SK-N-SH (cell line): Measurements from ENCODE around the gene HPDL. TPM values are rescaled to one million over a fixed set of nuclear protein-coding genes. Genes with fewer than 3 reads are reported as not detected.

Source experiments
- CTCF ChIA-PET: fragments of 300-600, 350-600 bp; formaldehyde crosslinking; extraction: SDS; loops from one replicate; lab custom pipeline; 2021; lab: Yijun Ruan, JAX
- POLR2A ChIA-PET: fragments of 350-600 bp; sonication (Branson Sonifier 250); formaldehyde crosslinking; extraction: SDS; loops from one replicate; lab custom pipeline; 2020; ENCODE audit warnings: antibody characterized with exemption, inconsistent platforms; lab: Yijun Ruan, JAX
- DNase-seq: peaks from one replicate; pipeline ENCODE4 v3.0.0; 2012
- H2AFZ ChIP-seq: fragments of 200-600 bp; sonication (generic); 2 replicates; pipeline ENCODE4 v1.8.1; 2016; ENCODE audit warnings: antibody characterized with exemption, mild to moderate bottlenecking, low read depth
- H3F3A ChIP-seq: fragments of 200-600 bp; sonication (generic); replicated peaks from 2 replicates; pipeline ENCODE3; 2016; ENCODE audit warnings: antibody characterized with exemption, mild to moderate bottlenecking; ENCODE audit not compliant: insufficient read depth
- H3K27ac ChIP-seq, 2 experiments: fragments of 200-500 bp in 1 of 2; fragments of 200-600 bp in 1 of 2; sonication (Bioruptor generic) in 1 of 2; sonication (generic), shearing (Covaris generic) in 1 of 2; 2 replicates each; pipeline versions ENCODE4 v1.5.1 to v1.6.1; 2014 to 2016; ENCODE audit warnings: low read depth in 2 of 2, inconsistent platforms in 1 of 2, low read length in 1 of 2, mild to moderate bottlenecking in 1 of 2, mixed read lengths in 1 of 2
- H3K27me3 ChIP-seq: fragments of 200-600 bp; sonication (generic), shearing (Covaris generic); 2 replicates; pipeline ENCODE4 v1.6.1; 2016; ENCODE audit warnings: mixed run types; ENCODE audit not compliant: insufficient read depth
- H3K36me3 ChIP-seq, 2 experiments: fragments of 200-500 bp in 1 of 2; fragments of 200-600 bp in 1 of 2; sonication (Bioruptor generic) in 1 of 2; sonication (generic) in 1 of 2; replicated peaks in 1 of 2; 2 replicates each; pipeline versions ENCODE3 to v1.5.1; 2014 to 2016; ENCODE audit warnings: low read length in 1 of 2, mild to moderate bottlenecking in 1 of 2; ENCODE audit not compliant: insufficient read depth in 2 of 2, control insufficient read depth in 1 of 2
- H3K4me1 ChIP-seq, 2 experiments: fragments of 200-500 bp in 1 of 2; fragments of 200-600 bp in 1 of 2; sonication (Bioruptor generic) in 1 of 2; sonication (generic), shearing (Covaris generic) in 1 of 2; 2 replicates each; pipeline versions ENCODE4 v1.5.1 to v1.6.1; 2014 to 2016; ENCODE audit warnings: low read depth in 1 of 2, low read length in 1 of 2, mixed run types in 1 of 2; ENCODE audit not compliant: insufficient read depth in 2 of 2, control insufficient read depth in 1 of 2
- H3K4me2 ChIP-seq: fragments of 200-600 bp; sonication (generic), shearing (Covaris generic); 2 replicates; pipeline ENCODE4 v1.6.1; 2017; ENCODE audit warnings: mixed run types
- H3K4me3 ChIP-seq, 2 experiments: fragments of 200-500 bp in 1 of 2; fragments of 200-600 bp in 1 of 2; sonication (Bioruptor generic) in 1 of 2; sonication (generic), shearing (Covaris generic) in 1 of 2; 2 replicates each; pipeline versions ENCODE4 v1.5.1 to v1.8.1; 2014 to 2016; ENCODE audit warnings: low read depth in 2 of 2, inconsistent platforms in 1 of 2, low read length in 1 of 2, mild to moderate bottlenecking in 1 of 2, mixed read lengths in 1 of 2, moderate library complexity in 1 of 2
- H3K79me2 ChIP-seq: fragments of 200-600 bp; sonication (generic); 2 replicates; pipeline ENCODE4 v1.8.1; 2017; ENCODE audit warnings: mild to moderate bottlenecking; ENCODE audit not compliant: insufficient read depth
- H3K9ac ChIP-seq: fragments of 200-600 bp; sonication (generic); 2 replicates; pipeline ENCODE4 v1.6.1; 2017; ENCODE audit warnings: mixed run types
- H3K9me2 ChIP-seq: fragments of 200-600 bp; sonication (generic); 2 replicates; pipeline ENCODE4 v1.6.1; 2017; ENCODE audit warnings: mixed run types
- H3K9me3 ChIP-seq: fragments of 200-600 bp; sonication (generic); 2 replicates; pipeline ENCODE4 v1.6.1; 2017; ENCODE audit warnings: mixed run types, mild to moderate bottlenecking, moderate library complexity
- H4K20me1 ChIP-seq: fragments of 200-600 bp; sonication (generic); 2 replicates; pipeline ENCODE4 v1.6.1; 2017; ENCODE audit warnings: mild to moderate bottlenecking, mixed run types; ENCODE audit not compliant: insufficient read depth
- EZH2phosphoT487 ChIP-seq: fragments of 200-600 bp; sonication (generic); IDR thresholded peaks from 2 replicates; pipeline ENCODE4 v1.6.1; 2017; ENCODE audit warnings: low read depth, mixed run types, mild to moderate bottlenecking, antibody characterized with exemption, moderate library complexity, borderline replicate concordance
- FOXM1 ChIP-seq: IDR thresholded peaks from 2 replicates; pipeline ENCODE4 v1.4.0; 2012; ENCODE audit warnings: low read depth, mild to moderate bottlenecking
- GABPA ChIP-seq: IDR thresholded peaks from 2 replicates; pipeline ENCODE4 v1.4.0; 2012; ENCODE audit warnings: low read depth, mild to moderate bottlenecking
- JUND ChIP-seq: IDR thresholded peaks from 2 replicates; pipeline ENCODE4 v1.4.0; 2012
- MXI1 ChIP-seq: IDR thresholded peaks from 2 replicates; pipeline ENCODE4 v1.6.1; 2012; ENCODE audit warnings: mild to moderate bottlenecking, low read depth, low read length, improper control_type of control experiment
- NRF1 ChIP-seq: IDR thresholded peaks from 2 replicates; pipeline ENCODE4 v1.6.1; 2012; ENCODE audit warnings: low read depth, mild to moderate bottlenecking, low read length
- POLR2AphosphoS5 ChIP-seq: IDR thresholded peaks from 2 replicates; pipeline ENCODE4 v1.6.1; 2012; ENCODE audit warnings: low read depth, low read length
- RAD21 ChIP-seq: IDR thresholded peaks from 2 replicates; pipeline ENCODE4 v1.6.1; 2012; ENCODE audit warnings: mild to moderate bottlenecking, low read length
- RFX5 ChIP-seq: IDR thresholded peaks from 2 replicates; pipeline ENCODE4 v1.6.1; 2012; ENCODE audit warnings: mild to moderate bottlenecking, improper control_type of control experiment, low read length
- WGBS: methylation state at CpG from one replicate; pipeline ENCODE4 v1.1.6; 2017; ENCODE audit warnings: low lambda C conversion rate; 5-methylcytosine and 5-hydroxymethylcytosine counted together
- polyA plus RNA-seq, 3 experiments: library from polyadenylated mRNA; depleted of rRNA; stranded (reverse); fragments of >200 nt; gene quantifications; 2 replicates each; pipeline ENCODE4 v1.2.3, GENCODE V29; 2012

HPDL gene
- polyA plus RNA-seq, 1 of the 3 experiments (the other 2 are of a cell fraction) = 0.25 TPM

DNA sequence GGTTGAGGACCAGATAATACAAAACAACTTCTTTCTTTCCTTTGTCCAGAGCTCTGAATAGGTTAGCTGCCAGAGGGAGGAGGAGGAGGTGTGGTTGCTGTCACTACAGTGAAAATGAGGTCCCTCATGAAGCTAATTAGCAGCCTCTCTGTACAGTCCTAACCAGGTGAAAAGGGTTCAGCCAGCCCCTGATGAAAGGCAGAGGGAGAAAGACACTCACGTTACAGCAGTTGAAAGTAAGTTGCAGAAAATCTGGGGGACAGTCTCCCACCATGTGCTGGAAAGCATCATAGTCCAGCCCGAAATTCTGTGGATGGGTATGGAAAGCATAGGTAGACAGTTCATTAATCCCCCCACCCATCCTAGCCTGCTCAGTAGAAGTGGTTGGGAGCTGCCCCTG, 19.8 kb downstream of the HPDL start:
- no peak overlapping the region for H3K27ac ChIP-seq
- peaks cover 14 to 36% of the 10 kb centered on the region in 2 experiments for H3K36me3 ChIP-seq
- no peaks in the 10 kb centered on the region for H3F3A ChIP-seq
- no peak overlapping the region for H3K9ac ChIP-seq
- peaks cover 7% of the 10 kb centered on the region for H3K79me2 ChIP-seq
- CTCF ChIA-PET = interaction anchor here (1.2 to 8.8 kb wide), 3 partner anchors 13 to 166 kb away, joined by 5 to 55 read pairs (median 5); partner anchors contain the start of gene TESK2
- no peak for DNase-seq
- H3K9me3 ChIP-seq = no peaks in the 10 kb centered on the region
- no peak for TF ChIP-seq RAD21
- TF ChIP-seq POLR2AphosphoS5 = 0 out of 2 replicates have a peak, but pooled peaks have one; percentile 6
- TF ChIP-seq NRF1 = no peak
- TF ChIP-seq, all 33 proteins: peak for 1
- no peaks in the 10 kb centered on the region for H3K27me3 ChIP-seq
- H3K4me2 ChIP-seq = no peak overlapping the region
- no peaks in the 10 kb centered on the region for H3K9me2 ChIP-seq
- POLR2A ChIA-PET = no interaction called here
- 100% methylated on average over 2 of the region's 2 CpGs for WGBS
- peaks cover 8 to 11% of the 10 kb centered on the region in 2 experiments; a peak in 2 of 4 replicates for H3K4me1 ChIP-seq
- no peak overlapping the region for H3K4me3 ChIP-seq
- H4K20me1 ChIP-seq = no peaks in the 10 kb centered on the region
- H2AFZ ChIP-seq = no peak overlapping the region

DNA sequence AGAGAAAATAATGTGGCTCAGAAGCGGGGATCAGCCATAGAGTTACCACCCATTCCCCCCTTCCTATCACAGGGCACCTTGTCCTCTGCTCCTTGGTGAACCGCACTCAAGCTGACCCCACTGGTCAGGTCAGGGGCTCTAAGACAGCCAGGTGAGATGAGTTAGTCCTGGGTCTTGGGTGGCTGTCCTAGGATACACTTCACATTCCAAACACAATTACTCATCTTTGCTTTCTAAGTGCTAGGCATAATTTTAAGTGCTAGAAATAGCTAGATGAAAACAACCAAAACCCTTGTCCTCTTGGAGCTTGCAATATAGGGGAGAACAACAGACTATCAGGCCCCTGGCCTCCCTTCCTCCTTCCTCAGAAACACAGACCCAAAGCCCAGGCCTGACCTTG, 21.3 kb downstream of the HPDL start:
- WGBS = 100% methylated on average over 1 of the region's 2 CpGs
- peaks cover 8 to 11% of the 10 kb centered on the region in 2 experiments; a peak in 2 of 4 replicates for H3K4me1 ChIP-seq
- ChIA-PET POLR2A (no interaction called here), CTCF (interaction anchor here (0.6 to 8.8 kb wide), 3 partner anchors 11 to 330 kb away, joined by 3 to 55 read pairs (median 11); partner anchors contain the start of gene TESK2)
- peak overlapping the region in 1 of 2 experiments; percentile 23; a peak in 1 of 4 replicates for H3K27ac ChIP-seq
- H3K79me2 ChIP-seq = no peaks in the 10 kb centered on the region
- H3K4me3 ChIP-seq = no peak overlapping the region
- peak overlapping the region; percentile 30; the same call in 1 of the 2 replicates for H3K4me2 ChIP-seq
- H3F3A ChIP-seq = no peaks in the 10 kb centered on the region
- no peak overlapping the region for H3K9ac ChIP-seq
- H4K20me1 ChIP-seq = no peaks in the 10 kb centered on the region
- peaks cover 9 to 22% of the 10 kb centered on the region in 2 experiments for H3K36me3 ChIP-seq
- no peak overlapping the region for H2AFZ ChIP-seq
- no peaks in the 10 kb centered on the region for H3K9me2 ChIP-seq
- no peak for TF ChIP-seq GABPA
- no peak for TF ChIP-seq FOXM1
- no peak for TF ChIP-seq NRF1
- TF ChIP-seq MXI1 = no peak
- TF ChIP-seq RFX5 = no peak
- peak; percentile 27; the same call in 1 of the 2 replicates for TF ChIP-seq JUND
- no peaks in the 10 kb centered on the region for H3K9me3 ChIP-seq
- DNase-seq = no peak
- no peaks in the 10 kb centered on the region for H3K27me3 ChIP-seq

DNA sequence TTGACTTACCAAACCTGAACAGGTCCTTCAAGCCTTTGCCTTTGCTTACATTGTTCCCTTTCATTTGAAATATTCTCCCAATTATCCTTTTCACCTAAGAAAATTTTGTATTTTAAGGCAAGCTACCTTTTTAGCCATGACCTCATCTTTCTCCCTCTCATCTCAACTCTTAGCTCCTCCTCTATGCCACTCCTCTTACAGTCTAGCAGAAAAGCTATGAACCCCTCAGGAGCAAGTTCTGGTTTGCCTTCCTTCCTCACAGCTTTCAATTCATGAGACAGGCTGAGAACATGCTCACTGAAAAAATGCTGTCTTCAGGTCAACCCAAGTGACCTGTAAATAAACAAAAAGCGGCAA, 21.9 kb downstream of the HPDL start:
- no peaks in the 10 kb centered on the region for H3K27me3 ChIP-seq
- H3F3A ChIP-seq = no peaks in the 10 kb centered on the region
- H3K9ac ChIP-seq = no peak overlapping the region
- no peak overlapping the region for H2AFZ ChIP-seq
- CTCF ChIA-PET = interaction anchor here (0.6 to 8.8 kb wide), 4 partner anchors 8 to 330 kb away, joined by 3 to 55 read pairs (median 10); partner anchors contain the start of genes MUTYH, TESK2 and TOE1
- H3K9me3 ChIP-seq = no peaks in the 10 kb centered on the region
- no peak for TF ChIP-seq EZH2phosphoT487
- TF ChIP-seq NRF1 = no peak
- H3K4me3 ChIP-seq = no peak overlapping the region
- POLR2A ChIA-PET = interaction anchor here (3.4 kb wide), 1 partner anchor 8 kb away, joined by 12 read pairs; the partner anchor contains the start of genes MUTYH and TOE1
- H3K9me2 ChIP-seq = no peaks in the 10 kb centered on the region
- H3K36me3 ChIP-seq = peaks cover 8 to 17% of the 10 kb centered on the region in 2 experiments
- 0 out of 2 replicates have a peak overlapping the region, but pooled peaks have one; percentile 30 for H3K4me2 ChIP-seq
- no peaks in the 10 kb centered on the region for H4K20me1 ChIP-seq
- H3K79me2 ChIP-seq = no peaks in the 10 kb centered on the region
- 92% methylated on average over 1 of the region's 1 CpG for WGBS
- peak overlapping the region in 1 of 2 experiments; percentile 23; a peak in 1 of 4 replicates for H3K27ac ChIP-seq
- peaks cover 8 to 11% of the 10 kb centered on the region in 2 experiments; a peak in 2 of 4 replicates for H3K4me1 ChIP-seq
- DNase-seq = no peak
